Measurements from ENCODE around the gene FOXD4L4.
"Not testable (repeated sequence)": the region's sequence is repeated elsewhere in the genome, so short reads cannot be mapped to it uniquely, and the experiment has no call there.

FOXD4L4 gene

DNA sequence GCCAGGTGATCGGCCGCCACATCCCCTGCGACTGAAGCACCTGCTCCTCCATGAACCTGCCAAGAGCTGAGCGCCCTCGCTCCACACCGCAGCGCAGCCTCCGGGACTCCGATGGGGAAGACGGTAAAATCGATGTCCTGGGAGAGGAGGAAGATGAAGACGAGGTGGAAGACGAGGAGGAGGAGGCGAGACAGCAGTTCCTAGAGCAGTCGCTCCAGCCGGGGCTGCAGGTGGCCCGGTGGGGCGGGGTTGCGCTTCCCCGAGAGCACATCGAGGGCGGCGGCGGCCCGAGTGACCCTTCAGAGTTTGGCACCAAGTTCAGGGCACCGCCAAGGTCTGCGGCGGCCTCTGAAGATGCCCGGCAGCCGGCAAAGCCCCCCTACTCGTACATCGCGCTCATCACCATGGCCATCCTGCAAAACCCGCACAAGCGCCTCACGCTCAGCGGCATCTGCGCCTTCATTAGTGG lies at the start of gene FOXD4L4:
TSS of gene FOXD4L4 (plus strand) at position 51 of the 469 bp plus-strand sequence. CDS start at position 51, 0 bp downstream.
- not testable (repeated sequence) for DNase-seq

DNA sequence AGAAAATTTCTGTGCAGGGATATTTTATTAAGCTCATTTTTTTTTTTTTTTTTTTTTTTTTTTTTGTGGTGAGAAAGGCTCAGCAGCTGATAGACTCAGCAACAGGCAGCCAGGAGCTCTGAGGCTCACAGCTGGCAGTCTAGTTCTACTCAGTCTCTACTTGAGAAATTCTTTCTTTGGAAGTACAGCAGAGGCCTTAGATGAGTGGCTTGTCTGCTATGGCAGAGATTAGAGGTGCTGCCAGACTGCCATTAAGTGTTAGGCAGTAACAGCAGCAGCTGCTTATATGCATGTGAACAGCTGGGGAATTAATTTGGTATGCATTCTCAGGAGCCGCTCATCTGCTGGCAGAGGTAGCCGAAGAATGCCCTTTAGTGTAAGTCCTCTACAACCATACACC lies 33.4 kb upstream of the FOXD4L4 start:
- not testable (repeated sequence) for DNase-seq

DNA sequence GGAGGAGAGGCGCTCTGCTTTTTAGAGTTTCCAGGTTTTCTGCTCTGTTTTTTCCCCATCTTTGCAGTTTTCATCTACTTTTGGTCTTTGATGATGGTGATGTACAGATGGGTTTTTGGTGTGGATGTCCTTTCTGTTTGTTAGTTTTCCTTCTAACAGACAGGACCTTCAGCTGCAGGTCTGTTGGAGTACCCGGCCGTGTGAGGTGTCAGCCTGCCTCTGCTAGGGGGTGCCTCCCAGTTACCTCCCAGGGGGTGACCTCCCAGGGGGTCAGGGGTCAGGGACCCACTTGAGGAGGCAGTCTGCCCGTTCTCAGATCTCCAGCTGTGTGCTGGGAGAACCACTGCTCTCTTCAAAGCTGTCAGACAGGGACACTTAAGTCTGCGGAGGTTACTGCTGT lies 22.5 kb upstream of the FOXD4L4 start:
- not testable (repeated sequence) for DNase-seq

DNA sequence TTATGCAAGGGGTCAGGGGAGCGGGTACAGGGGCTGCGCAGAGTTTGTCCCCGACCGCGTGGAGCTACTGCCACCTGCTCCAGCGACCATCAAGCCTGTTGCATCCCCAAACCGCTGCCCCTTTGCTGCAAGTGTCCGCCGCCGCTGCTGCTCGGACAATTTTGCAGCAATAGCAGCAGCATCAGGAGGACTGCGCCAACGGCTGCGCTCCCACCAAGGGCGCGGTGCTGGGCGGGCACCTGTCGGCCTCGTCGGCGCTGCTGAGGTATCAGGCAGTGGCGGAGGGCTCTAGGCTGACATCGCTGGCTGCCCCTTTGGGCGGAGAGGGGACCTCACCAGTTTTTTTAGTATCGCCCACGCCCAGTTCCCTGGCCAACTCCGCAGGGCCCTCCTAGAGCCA lies 1.2 kb downstream of the FOXD4L4 start:
- DNase-seq = not testable (repeated sequence)
